Peyer's patch (tissue), 4 donors: Measurements from ENCODE around the gene TMEM51. TPM values are rescaled to one million over a fixed set of nuclear protein-coding genes. Genes with fewer than 3 reads are reported as not detected.
A peak's percentile ranks its signal among the peaks of the same experiment; 100 is the strongest.

Experiments used
- DNase-seq, 3 donors: peaks; one replicate each; pipeline ENCODE4 v3.0.0-alpha.2; 2017 to 2019
- H3K27ac ChIP-seq, 4 donors: fragments of 200-600 bp; sonication (generic); one replicate each; pipeline ENCODE4 v1.5.1; 2016 to 2019
- H3K27me3 ChIP-seq, 2 donors: fragments of 200-600 bp; sonication (generic); one replicate each; pipeline ENCODE4 v1.5.1; 2019
- H3K36me3 ChIP-seq, 3 donors: fragments of 200-600 bp; sonication (generic); one replicate each; pipeline ENCODE4 v1.5.1; 2016 to 2019
- H3K4me1 ChIP-seq, 4 donors: fragments of 200-600 bp; sonication (generic); one replicate each; pipeline ENCODE4 v1.5.1; 2016 to 2019
- H3K4me3 ChIP-seq, 4 donors: fragments of 200-600 bp; sonication (generic); 1 replicate in 3 of 4; 2 replicates in 1 of 4; pipeline ENCODE4 v1.5.1; 2016 to 2019; ENCODE audit warnings: mild to moderate bottlenecking in 1 of 4
- H3K9me3 ChIP-seq, 4 donors: fragments of 200-600 bp; sonication (generic); one replicate each; pipeline ENCODE4 v1.5.1; 2016 to 2019; ENCODE audit warnings: mild to moderate bottlenecking in 1 of 4
- CTCF ChIP-seq, 6 experiments: fragments of 450-650 bp in 4 of 6; fragments of 200-600 bp in 2 of 6; sonication (generic) in 1 of 6; IDR thresholded peaks; one replicate each; pipeline ENCODE4 v1.5.1; 2017 to 2019; ENCODE audit warnings: antibody characterized with exemption in 6 of 6, mild to moderate bottlenecking in 3 of 6, moderate library complexity in 1 of 6
- POLR2A ChIP-seq, 2 donors: fragments of 450-650 bp; IDR thresholded peaks; one replicate each; pipeline ENCODE4 v1.5.1; 2017; ENCODE audit warnings: antibody characterized with exemption in 2 of 2, mild to moderate bottlenecking in 2 of 2, moderate library complexity in 2 of 2
- total RNA-seq, 4 donors: library from RNA; depleted of rRNA; stranded (reverse); fragments of >200 nt; gene quantifications; one replicate each; pipeline ENCODE4 v1.1.0, GENCODE V29; 2016

The TMEM51 gene
- total RNA-seq: 10 to 100 TPM in 3 of 4 donors, 1 to 10 TPM in 1; 3.3 to 31.0 (median 20.6) TPM

GRCh38 chr1:15153184-15153841 is at the start of gene TMEM51:
Gene TMEM51, plus strand, starts transcription at chr1:15153747. Its CDS starts 61,341 bp downstream, at chr1:15215088.
- Histone ChIP-seq H3K4me3 (peak within 1 kb of the TSS; percentile 42 to 91 (median 71)), H3K36me3 (no peaks in the 10 kb centered on the region), H3K27ac (peak within 1 kb of the TSS; percentile 55 to 96 (median 93)), H3K4me1 (peaks cover 0 to 49% (median 3%) of the 10 kb centered on the region in 4 donors), H3K27me3 (no peaks in the 10 kb centered on the region), H3K9me3 (no peaks in the 10 kb centered on the region)
- DNase-seq: peak in 2 of 3 donors; percentile 83 to 91
- TF ChIP-seq CTCF (IDR thresholded peaks at IDR 0.05) (no peak), POLR2A (IDR thresholded peaks at IDR 0.05) (peak in 1 of 2 donors; percentile 46)

GRCh38 chr1:15103906-15104305 is 49.6 kb upstream of the TMEM51 start:
- Histone ChIP-seq H3K9me3 (no peaks in the 10 kb centered on the region), H3K4me1 (no peaks in the 10 kb centered on the region), H3K27ac (no peak overlapping the region), H3K36me3 (no peaks in the 10 kb centered on the region), H3K27me3 (no peaks in the 10 kb centered on the region), H3K4me3 (no peak overlapping the region)
- DNase-seq: no peak
- TF ChIP-seq POLR2A (IDR thresholded peaks at IDR 0.05) (no peak), CTCF (IDR thresholded peaks at IDR 0.05) (no peak)

- no peaks in the 10 kb centered on the region for H3K4me1 ChIP-seq
- DNase-seq: no peak
- TF ChIP-seq CTCF (IDR thresholded peaks at IDR 0.05) (no peak), POLR2A (IDR thresholded peaks at IDR 0.05) (no peak)
Observed at GRCh38 chr1:15104768-15105167, 48.8 kb upstream of the TMEM51 start.

GRCh38 chr1:15106608-15107007 is 46.9 kb upstream of the TMEM51 start:
- TF ChIP-seq CTCF (IDR thresholded peaks at IDR 0.05): no peak
- no peak for TF ChIP-seq POLR2A (IDR thresholded peaks at IDR 0.05)
- Histone ChIP-seq H3K27me3 (no peaks in the 10 kb centered on the region), H3K27ac (no peak overlapping the region), H3K9me3 (no peaks in the 10 kb centered on the region), H3K4me1 (no peaks in the 10 kb centered on the region), H3K4me3 (no peak overlapping the region), H3K36me3 (no peaks in the 10 kb centered on the region)
- DNase-seq: no peak

More at GRCh38 chr1:15104768-15105167, 48.8 kb upstream of the TMEM51 start:
- Histone ChIP-seq H3K4me3 (no peak overlapping the region), H3K36me3 (no peaks in the 10 kb centered on the region), H3K27me3 (no peaks in the 10 kb centered on the region), H3K27ac (no peak overlapping the region), H3K9me3 (no peaks in the 10 kb centered on the region)

- no peak overlapping the region for H3K4me3 ChIP-seq
Observed at GRCh38 chr1:15107058-15107687, 46.4 kb upstream of the TMEM51 start.

More at GRCh38 chr1:15107058-15107687, 46.4 kb upstream of the TMEM51 start:
- TF ChIP-seq CTCF (IDR thresholded peaks at IDR 0.05) (no peak), POLR2A (IDR thresholded peaks at IDR 0.05) (no peak)
- no peak for DNase-seq
- no peaks in the 10 kb centered on the region for H3K27me3 ChIP-seq
- no peaks in the 10 kb centered on the region for H3K4me1 ChIP-seq
- H3K9me3 ChIP-seq: no peaks in the 10 kb centered on the region
- no peak overlapping the region for H3K27ac ChIP-seq
- H3K36me3 ChIP-seq: no peaks in the 10 kb centered on the region
